GM19372 (cell line): ENCODE data around the gene GPRC5D.

Source experiments
- ATAC-seq: cut with Tn5 transposase; IDR thresholded peaks from one replicate; pipeline ENCODE4 v1.9.1; 2021; ENCODE audit warnings: mild to moderate bottlenecking, low read depth, moderate library complexity; ENCODE audit not compliant: unreplicated experiment

Gene GPRC5D

DNA sequence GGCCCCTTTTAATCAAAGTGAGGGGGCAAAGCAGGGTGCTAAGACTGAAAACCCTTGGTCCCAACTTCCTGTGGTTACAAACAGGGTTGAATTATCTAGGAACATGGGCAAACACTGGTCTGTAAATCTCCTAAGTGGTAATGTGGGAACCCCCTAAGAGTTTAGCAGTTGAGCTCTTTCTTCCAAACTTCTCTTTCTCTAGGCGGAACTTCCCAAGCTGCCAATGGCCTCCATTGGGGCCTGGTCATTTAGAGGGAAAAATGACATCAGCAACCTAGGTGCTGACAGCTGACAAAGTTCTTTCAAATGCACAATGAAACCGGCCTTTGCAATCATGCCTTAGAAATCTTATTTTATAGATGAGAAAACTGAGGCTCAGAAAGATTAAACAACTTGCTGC is 30.4 kb upstream of the GPRC5D start:
- ATAC-seq: no peak

DNA sequence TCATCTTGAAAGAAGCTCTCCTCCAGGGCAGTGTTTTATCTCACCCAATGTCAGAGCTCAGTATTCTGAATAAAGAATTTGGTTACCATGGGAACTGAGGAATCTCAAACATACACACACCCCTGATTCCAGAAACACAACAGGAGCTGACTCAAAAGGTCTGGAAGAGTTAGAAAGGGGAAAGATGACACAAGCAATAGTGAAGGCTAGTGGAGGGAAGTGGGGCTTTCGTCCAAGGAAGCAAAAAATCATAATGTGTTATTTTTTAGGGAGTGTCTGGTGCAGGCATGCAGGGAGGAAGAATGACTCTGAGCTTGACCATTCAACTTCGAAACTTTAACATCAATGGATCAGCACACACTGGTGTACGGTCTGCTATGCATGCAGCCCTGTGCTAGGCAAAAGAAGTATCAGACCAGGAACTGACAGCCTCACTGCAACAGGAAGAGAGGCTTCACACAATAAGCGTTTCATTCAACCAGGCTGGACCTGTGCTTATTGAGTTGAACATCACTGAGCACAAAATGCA is 27.8 kb upstream of the GPRC5D start:
- no peak for ATAC-seq

DNA sequence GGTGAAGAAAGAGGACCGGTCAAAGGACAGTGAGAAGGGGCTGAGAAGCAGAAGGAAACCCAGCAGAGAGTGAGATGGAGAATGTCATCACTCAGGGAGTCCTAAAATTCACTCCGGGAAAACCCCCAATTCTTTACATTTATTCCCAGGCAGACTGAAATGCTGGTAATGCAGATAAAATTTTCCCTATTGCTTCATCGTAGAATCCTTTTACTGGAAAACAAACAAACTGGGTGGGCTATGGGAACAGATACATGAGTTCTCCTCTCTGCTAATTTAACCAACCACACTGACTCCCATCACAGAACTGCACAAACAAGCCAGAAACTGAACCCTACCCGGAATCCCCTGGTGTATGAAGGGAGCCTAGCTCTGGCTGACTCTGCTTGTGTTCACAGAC is 27.2 kb upstream of the GPRC5D start:
- ATAC-seq: no peak

DNA sequence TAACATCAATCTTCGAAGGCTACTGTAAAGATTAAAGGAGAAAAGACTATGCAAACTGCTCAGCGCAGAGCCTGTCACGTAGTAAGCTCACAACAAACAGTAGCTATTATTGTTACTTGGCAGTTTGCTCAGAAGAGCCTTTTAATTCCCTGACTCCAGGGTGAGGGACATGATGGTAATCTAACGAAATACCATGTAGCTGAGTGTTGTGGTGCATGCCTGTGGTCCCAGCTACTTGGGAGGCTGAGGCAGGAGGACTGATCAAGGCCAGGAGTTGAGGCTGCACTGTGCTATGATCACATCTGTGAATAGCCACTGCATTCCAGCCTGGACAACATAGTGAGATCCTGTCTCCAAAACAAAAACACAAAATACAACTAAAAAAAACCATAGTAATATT is 25.3 kb upstream of the GPRC5D start:
- no peak for ATAC-seq

DNA sequence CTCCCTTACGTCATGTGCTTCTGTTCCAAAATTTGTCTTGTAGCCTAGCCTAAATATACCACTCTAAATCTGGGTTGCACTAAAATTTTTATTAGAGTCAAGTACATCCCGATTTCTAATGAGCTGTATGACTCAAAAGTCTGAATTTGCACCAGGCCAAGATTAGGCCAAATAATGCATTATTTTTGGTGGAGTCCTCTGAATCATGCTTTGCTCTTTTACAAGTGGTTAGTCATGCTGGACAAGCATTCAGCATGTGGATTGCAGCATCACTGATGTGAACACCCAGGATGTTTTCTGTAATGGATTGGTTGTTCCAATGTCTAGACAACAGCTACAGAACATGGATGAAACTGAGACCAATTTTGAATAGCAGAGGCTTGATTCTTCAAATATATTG is 24.4 kb upstream of the GPRC5D start:
- ATAC-seq: no peak

DNA sequence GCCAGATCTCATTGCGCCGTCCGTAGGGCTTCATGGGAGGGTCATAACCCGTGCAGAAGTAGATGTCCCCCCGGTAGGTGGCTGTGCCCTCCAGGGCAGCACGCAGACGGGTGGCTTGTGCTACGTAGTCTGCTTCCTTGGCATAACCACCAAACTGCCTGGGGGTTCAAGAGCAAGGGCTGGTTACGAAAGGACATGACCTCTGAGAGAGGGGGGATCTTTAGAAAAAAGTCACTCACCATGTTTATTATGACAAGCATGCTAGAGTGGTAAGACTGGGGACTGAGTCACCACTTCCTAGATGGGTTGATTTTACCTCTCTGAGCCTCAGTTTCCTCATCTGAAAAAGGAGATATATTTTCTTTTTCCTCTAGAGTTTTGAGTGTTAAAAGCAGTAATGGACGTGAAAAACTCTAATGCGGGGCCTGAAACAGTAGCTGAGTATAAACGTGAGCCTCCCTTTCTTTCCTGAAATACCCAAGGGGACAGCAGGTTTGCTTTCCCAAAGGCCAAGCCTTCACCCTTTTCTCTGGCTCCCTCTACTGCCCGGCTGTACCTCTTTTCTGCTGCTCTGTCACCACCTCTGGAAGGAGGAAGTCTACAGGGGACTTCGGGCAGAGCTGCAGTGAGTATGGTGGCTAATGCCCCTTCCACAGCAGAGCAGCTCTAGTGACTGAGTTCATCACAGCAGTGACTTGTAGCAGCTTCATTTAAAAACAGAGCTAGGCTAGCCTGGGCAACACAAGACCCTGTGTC is 23.5 kb upstream of the GPRC5D start:
- no peak for ATAC-seq

DNA sequence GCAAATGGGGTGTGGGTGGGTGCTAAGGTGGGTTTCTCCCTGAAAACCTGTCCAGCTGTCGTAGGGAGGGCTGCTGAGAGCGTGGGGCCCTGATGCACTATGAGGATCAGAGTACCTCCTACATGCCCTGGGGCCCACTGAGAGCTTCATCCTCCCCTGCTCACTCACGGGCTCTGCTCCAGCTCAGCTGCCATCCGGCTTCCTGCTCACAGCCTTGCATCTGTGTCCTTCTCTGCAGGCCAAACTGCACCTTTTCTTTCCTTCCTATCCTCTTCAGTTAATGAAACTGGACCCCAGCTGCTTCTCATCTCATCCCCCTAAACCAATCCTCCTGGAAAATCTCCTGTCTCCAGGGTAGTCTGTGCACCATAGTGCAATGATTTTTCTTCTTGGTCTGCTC is 22.2 kb upstream of the GPRC5D start:
- ATAC-seq: no peak

DNA sequence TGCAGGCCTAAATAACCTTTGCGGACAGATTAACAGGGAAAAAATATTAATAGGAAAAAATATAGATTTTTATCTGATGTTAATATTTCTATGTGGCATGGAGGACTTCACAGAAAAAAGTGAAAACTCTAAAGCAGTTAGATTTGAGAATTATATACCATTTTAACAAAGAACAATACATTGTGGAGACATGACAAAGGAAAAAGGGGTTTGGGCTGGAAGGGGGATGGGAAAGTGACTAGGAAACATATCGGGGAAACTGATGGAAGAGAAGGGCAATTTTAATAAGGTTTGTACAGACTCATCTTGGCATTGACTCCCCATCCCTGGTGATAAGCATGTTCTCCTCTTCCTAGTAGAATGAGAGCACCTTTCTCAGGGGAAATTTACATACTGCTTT is 21.0 kb upstream of the GPRC5D start:
- no peak for ATAC-seq

DNA sequence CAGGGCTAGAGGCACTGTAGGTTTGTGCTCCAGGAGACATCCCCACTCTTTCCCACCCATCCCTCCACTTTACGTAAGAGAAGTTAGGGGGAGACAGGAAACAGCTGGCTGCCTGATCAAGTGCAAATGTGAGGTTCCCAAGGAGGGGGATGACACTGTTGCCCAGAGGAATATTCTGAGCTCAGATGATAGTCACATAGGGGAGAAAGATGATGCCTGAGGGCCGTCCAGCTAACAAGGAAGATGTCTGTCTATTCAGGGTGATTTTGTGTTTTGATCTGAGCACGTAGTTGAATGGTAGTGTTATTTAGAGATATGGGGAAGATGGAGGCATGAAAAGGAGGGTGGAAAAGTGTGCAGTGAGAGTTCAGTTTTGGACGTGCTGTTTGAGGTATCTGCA is 13.9 kb upstream of the GPRC5D start:
- no peak for ATAC-seq

DNA sequence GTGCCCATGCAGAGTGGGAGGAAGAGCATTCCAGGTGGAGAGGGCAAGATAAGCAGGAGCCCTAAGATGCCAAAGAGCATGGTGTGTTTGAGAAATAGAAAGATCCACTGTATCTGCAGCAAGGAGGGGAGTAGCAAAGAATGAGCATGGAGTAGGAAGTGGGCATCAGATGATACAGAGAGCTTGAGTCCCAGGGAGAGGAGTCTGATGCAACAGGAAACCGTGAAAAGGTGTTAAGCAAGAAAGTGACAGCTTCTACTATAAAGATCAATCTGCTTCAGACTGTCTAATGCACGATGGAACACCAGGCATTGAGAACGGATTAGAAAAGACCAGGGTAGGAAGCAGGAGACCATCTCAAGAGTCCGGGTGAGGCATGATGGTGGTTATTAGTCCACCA is 12.3 kb upstream of the GPRC5D start:
- ATAC-seq: no peak

DNA sequence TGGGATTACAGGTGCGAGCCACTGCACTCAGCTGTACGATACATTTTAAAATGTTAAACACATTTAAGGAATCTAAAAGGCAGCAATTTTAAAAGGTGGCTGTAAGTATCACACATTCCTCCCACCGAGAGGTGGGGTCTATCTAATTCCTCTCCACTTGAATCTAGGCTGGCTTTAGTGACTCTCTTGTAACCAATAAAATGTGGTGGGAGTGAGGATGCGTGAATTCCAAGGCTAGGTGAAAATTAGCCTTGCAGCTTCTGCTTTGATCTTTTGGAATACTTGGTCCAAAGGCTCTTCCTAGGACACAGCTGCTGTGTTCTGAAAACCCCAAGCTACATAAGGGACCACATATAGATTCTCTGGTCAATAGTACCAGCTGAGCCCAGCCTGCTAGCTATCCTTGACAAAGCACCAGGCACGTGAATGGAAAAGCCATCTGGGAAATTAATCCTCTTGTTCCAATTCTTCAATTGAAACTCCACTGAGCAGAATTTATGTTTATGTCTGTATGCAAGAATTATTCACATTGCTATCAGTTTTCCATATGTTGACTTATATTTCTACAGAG is 8.8 kb upstream of the GPRC5D start:
- no peak for ATAC-seq

DNA sequence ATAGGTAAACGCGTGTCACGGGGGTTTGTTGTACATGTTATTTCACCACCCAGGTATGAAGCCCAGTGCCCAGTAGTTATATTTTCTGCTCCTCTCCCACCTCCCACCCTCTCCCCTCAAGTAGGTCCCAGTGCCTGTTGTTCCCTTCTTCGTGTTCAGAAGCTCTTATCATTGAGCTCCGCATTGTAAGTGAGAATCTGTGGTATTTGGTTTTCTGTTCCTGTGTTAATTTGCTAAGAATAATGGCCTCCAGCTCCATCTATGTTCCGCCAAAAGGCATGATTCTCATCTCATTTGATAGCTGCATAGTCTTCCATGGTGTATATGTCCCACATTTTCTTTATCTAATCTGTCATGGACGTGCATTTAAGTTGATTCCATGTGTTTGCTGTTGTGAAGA is 6.9 kb upstream of the GPRC5D start:
- ATAC-seq: no peak

DNA sequence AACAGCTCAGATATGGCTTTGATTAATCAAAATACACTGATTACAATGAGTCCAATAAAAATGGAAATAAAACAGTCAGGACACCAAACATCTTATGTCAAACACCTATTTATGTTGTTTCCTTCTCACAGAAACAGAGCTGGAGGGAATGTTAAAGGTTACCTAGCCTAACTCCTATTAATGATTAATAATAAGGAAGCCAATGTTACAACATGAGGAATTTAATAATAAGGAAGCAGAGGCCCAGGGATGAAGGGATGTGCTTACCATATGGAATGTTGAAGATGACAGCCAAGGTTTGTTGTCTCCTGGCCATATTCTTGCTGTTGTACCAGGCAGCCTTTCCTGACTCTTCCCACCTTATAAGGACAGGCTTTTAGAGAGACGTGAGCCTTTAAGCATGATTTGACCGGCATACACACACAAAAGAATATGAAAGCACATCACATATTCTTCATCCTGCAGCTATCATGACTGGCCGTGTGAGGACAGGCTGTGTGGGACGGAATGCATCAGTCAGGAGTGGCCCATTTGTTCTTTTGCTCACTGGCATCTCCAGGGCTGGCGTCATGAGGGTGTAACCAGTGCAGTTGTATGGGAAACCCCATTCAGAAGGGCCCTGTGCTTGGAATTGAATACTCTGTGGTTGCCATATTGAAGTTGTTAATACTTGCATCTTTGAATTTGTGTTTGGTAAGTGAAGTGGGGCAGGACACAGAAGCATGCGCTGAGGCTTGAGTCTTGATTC is 3.1 kb upstream of the GPRC5D start:
- ATAC-seq: no peak

DNA sequence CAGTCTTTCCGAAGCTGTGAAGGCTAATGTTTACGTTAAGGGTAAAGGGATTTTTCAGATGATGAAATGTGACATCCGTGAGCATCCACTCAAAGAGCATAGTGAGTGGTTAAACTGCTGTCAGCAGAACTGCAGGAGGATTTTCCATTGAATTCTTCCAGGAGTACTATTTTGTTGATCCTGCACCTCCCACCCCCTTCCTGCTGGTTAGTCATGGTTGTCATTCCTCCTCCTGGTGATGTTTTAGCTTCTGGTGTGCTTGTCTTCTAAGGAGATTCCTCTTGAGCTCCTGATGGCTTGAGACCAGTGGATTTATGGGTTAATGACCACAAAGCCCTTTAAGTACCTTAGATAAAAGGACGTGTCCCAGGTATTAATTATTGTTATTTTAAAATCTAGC is 2.4 kb upstream of the GPRC5D start:
- ATAC-seq: no peak

DNA sequence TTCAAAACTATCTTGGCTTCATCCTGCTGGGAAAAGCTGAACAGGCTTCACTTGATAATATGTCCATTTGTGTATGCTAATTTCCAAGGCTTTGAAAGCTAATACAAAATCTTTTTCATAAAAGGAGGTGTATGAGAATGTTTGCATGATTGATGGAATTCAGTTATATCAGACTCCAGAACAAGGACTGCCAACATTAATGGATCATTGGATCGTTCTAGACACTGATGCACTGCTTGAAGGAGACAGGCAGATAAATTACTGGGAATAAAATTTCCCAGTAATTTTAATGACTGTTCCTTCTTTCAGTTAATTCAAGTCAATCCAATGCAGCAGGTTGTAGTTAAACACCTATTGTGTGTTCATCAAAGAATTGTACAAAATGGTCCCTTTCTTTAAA is 466 bp downstream of the GPRC5D start:
- ATAC-seq: no peak

DNA sequence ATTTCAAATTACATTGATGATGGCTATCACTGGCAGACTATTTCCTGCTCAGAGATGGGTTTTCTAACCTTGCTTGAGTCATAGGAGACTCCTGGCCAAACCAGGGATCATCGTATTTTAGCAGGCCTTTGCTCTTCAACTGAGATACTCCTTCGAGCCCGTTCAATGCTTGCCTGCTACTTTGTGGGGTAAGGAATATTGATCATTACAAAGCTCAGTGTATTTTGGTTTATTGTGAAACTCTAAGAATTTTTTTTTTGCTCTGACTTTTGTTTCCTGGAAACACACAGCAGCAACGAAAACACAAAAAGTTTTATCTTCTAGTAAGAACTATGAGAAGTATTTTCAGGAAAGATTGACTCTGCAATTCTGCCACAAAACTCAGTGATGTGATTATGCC is 4.1 kb downstream of the GPRC5D start:
- ATAC-seq: no peak

DNA sequence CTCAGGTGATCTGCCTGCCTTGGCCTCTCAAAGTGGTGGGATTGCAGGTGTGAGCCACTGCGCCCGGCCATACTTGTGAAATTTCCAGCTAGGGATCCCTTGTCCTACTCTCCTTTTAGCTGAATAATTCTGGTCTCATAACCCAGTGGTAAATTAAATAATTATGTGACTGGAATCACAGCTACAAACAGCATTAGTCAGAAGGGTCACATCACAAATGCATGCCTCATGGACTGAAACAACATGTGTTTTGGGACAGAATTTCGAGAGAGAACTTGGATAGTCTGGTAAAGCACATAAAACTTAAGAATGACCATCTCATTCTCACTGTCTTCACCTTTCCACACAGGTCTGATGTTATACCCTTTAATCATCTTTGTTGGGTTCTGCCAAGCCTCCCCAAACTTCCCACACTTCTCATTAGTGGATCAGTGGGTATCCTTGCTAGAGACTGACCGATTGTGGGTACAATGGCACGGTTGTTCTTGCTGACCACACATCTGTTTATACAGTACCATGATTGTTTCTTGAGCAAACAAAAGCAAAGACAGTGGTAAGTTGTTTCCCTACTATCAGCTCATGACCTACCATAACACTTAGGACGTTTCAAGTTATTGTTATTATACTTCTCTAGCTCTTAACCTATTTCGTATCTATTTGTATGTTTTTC is 5.1 kb downstream of the GPRC5D start:
- no peak for ATAC-seq

DNA sequence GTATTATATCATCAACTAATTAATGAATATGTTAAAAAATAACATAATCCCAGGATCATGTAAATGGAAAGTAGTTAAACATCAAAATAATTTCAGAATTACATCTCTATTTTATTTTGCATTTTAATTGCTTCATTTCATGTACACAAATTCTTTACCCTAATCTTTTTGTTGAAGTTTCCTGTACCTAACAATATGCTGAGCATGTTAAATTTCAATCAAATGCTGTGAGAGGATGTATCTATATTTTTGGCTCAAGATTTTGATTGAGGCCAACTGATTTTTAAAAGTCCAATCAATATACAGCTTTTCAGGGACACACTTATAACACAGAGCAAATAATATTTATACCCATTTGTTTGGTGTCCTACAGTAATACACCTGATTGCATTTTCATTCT is 6.4 kb downstream of the GPRC5D start:
- no peak for ATAC-seq

DNA sequence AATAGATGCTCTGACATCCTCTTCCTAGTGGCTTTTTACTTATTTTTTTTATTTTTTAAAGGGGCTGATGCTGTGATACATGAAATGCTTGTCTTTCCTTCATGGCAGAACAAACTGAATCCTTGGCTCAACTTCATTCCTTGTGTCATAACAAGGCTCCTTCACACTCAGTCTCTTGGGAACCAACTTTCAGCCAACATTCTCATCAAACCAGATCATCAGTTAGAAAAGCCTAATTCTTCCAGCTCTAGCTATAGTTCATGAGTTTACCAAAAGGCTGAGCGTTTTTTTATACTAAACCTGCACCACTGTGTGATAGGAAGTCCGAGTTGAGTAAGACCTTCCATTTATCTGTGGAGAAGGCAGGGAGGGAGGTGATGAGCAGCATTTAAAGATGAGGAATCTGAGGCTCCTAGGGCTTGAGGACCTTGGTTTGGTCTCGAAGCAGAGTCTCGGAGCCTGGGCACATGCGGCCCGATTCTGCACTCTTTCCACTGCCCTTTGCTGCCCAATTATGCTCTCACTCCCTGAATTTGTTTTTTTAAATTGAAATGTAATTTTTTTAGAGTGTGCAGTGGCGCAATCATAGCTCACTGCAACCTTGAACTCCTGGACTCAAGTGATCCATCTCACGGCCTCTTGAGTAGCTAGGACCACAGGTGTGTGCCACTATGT is 8.2 kb downstream of the GPRC5D start:
- no peak for ATAC-seq

DNA sequence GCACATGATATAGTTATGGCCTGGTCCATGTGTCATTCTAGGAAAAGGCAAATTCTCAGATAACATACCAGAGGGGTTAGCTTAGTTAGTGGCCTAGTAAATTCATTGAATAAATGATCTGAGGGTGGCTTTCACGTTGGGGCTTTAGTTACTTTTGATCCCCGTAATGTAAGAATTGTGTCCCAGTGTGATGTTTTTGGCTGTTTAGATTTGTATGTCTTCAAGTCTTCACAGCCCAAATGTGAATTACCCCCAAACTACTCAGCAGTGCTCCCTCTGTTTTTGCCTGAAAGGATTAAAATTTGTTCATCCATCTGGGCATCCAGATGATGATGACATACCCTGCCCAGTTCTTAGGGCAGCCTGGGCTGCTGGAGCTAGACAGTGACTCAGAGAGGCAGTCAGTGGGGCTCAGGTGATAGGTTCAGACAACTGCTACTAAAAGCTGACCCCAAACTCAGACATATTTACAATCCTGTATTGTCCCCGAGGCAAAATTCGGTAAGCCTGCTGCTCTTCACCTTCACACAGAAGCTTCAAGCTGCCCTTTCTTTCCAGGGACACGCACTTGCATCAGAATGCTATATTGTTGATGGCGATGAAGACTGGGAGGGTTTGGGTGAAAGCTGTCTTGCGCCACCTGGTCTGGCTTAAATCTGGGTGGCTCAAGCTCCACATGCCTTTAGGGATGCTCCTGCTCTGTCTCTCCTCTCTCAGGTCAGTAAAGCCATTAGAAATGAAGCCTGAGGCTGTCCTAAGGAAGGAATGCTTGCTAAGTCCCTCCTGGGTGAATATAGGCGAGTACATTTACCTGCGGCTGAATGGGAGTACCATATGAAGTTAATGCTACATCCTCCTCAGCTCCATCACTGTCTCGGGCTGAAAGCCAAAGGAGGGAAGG is 10.3 kb downstream of the GPRC5D start:
- ATAC-seq: no peak
